ENCODE data around the gene DZIP3.

Gene DZIP3

DNA sequence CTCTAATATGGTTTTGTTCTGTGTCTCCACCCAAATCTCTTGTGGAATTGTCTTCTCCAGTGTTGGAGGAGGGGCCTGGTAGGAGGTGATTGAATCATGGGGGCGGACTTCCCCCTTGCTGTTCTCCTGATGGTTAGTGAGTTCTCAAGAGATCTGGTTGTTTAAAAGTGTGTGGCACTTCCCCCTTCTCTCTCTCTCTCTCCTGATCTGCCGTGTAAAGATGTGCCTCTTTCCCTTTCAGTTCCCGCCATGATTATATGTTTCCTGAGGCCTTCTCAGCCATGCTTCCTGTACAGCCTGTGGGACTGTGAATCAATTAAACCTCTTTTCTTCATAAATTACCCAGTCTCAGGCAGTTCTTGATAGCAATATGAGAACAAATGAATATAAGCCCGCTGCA lies 134.6 kb downstream of the DZIP3 start:
- no peak overlapping the region for H3K27ac ChIP-seq
- TF ChIP-seq, protein P1, sequence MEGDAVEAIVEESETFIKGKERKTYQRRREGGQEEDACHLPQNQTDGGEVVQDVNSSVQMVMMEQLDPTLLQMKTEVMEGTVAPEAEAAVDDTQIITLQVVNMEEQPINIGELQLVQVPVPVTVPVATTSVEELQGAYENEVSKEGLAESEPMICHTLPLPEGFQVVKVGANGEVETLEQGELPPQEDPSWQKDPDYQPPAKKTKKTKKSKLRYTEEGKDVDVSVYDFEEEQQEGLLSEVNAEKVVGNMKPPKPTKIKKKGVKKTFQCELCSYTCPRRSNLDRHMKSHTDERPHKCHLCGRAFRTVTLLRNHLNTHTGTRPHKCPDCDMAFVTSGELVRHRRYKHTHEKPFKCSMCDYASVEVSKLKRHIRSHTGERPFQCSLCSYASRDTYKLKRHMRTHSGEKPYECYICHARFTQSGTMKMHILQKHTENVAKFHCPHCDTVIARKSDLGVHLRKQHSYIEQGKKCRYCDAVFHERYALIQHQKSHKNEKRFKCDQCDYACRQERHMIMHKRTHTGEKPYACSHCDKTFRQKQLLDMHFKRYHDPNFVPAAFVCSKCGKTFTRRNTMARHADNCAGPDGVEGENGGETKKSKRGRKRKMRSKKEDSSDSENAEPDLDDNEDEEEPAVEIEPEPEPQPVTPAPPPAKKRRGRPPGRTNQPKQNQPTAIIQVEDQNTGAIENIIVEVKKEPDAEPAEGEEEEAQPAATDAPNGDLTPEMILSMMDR (conservative IDR thresholded peaks at IDR 0.05): no peak

DNA sequence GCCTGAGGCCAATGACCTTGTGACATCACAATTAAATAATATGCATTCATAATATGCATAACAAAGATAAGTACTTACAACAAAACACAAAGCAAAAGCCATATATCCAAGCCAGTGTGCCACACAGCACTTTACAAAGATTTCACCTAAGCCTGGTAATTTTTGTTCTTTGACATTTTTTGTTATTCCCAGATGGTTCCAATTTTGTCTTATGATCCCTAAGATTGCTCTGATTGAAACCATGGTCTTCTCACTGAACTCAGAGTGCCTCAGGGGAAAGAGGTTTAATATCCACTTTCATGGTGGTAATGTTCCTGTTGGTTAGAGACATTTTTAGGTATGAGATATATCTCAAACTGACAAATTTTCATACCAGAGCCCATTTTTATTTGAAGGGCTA lies 138.6 kb downstream of the DZIP3 start:
- H3K27ac ChIP-seq: no peak overlapping the region
- TF ChIP-seq, protein P1 (conservative IDR thresholded peaks at IDR 0.05): no peak

DNA sequence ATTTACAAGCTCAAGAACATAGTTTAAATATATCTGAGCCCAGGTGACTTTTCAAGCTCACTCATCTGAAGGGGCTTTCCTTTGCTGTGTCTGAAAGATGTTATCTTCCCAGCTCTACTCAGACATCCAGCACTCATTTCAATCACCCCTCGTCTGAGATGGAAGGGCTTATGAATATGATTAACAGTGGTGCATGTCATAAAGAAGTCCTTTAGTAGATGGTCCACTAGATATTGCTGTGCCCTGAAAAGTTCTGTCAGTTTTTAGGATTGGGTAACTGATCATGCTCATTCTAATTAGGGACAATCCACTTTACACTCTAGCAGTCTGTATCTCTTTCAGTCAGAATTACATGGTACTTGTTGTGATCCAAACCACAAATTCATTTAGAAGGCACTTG lies 139.4 kb downstream of the DZIP3 start:
- TF ChIP-seq, protein P1 (conservative IDR thresholded peaks at IDR 0.05): no peak
- H3K27ac ChIP-seq: no peak overlapping the region

DNA sequence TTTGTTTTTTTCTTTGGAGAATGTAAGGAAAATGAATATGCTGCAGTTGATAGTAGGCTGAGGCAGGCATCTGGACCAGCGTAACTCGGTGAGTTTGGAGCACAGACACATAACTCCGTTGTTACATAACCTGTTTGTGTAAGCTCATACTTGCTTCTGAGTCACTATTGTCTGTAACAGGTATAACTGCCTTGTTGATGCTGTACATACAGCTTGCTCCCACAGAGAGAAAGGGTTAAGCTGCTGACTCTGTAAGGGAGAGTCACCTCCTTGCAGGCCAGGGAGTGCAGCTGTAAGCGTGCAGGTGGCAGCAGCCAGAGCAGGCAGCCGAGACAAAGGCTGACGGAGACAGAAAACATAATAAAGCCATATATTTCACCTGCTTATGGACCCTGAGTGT lies 147.3 kb downstream of the DZIP3 start:
- H3K27ac ChIP-seq: no peak overlapping the region
- TF ChIP-seq, protein P1 (conservative IDR thresholded peaks at IDR 0.05): no peak

DNA sequence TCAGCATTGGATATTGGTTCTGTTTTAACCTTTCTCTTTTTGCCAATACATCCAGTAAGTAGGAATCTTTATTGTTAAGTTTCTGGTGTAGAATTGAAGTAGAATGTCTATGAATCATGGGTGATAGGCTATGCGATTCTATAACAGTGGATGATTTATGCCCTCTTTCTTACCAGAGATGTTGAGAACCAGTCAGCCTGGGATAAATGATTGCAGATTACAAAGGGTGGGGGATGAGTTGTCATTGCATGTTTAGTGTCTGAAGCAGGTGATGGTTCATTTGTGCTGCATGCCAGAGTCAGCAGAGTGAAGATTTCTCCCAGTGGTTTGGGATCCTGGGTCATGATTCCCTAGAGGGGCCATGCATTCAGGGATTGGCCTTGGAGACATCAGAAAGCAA lies 153.4 kb downstream of the DZIP3 start:
- no peak overlapping the region for H3K27ac ChIP-seq
- TF ChIP-seq, protein P1 (conservative IDR thresholded peaks at IDR 0.05): no peak
